Measurements from ENCODE around the gene ZDHHC18. TPM values are rescaled to one million over a fixed set of nuclear protein-coding genes. Genes with fewer than 3 reads are reported as not detected.
A peak's percentile ranks its signal among the peaks of the same experiment; 100 is the strongest.

ZDHHC18 gene
- total RNA-seq, 1 donor from 2014 or later = 22.3 TPM

DNA sequence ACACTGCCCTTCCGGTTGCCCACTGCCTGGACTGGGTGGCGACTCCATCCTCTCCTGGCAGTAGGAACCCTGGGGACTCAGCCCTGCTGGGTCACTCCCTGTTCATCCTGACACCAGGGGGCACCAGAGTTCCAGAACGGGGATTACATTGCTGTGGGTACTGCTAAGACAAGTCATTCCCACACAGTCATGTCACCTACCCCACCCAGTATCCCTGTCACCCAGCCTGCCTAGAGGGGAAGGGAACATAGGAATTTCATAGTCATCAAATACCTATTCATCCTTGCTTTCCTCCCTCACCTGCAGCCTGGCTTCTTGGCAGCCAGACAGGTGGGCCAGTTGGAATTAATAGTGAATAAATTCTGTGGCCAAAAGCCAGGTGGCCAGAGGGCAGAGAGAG is 26.7 kb downstream of the ZDHHC18 start:
- Histone ChIP-seq H3K36me3 (ENCODE audit: insufficient read depth, low read length) (peaks cover 24% of the 10 kb centered on the region), H3K4me2 (ENCODE audit: low read length) (no peak overlapping the region), H3K27me3 (ENCODE audit: insufficient read depth, low read length) (no peaks in the 10 kb centered on the region), H3K9ac (ENCODE audit: low read length) (no peak overlapping the region), H3K4me1 (ENCODE audit: insufficient read depth, low read length) (peaks cover 15% of the 10 kb centered on the region), H3K4me3 (ENCODE audit: insufficient read depth, low read depth, low read length) (no peak overlapping the region), H3K27ac (ENCODE audit: low read depth, low read length) (no peak overlapping the region), H3K79me2 (ENCODE audit: insufficient read depth, low read length) (no peaks in the 10 kb centered on the region), H3K9me3 (ENCODE audit: insufficient read depth, low read depth, low read length) (no peaks in the 10 kb centered on the region), H4K20me1 (ENCODE audit: insufficient read depth, low read length) (peaks cover 4% of the 10 kb centered on the region), H2AFZ (ENCODE audit: low read depth, low read length) (no peak overlapping the region)
- Mint-ChIP-seq H3K27ac (ENCODE audit: unreplicated experiment) (no peak overlapping the region), H3K9me3 (ENCODE audit: unreplicated experiment) (no peaks in the 10 kb centered on the region), H3K36me3 (ENCODE audit: low read depth, unreplicated experiment) (peaks cover 33% of the 10 kb centered on the region), H3K27me3 (ENCODE audit: low read depth, unreplicated experiment) (no peaks in the 10 kb centered on the region), H3K4me1 (ENCODE audit: low read depth, unreplicated experiment) (peaks cover 7% of the 10 kb centered on the region), H3K4me3 (ENCODE audit: unreplicated experiment) (no peak overlapping the region)
- DNase-seq (ENCODE audit: low read depth) (peak; percentile 60), FAIRE-seq (peak; percentile 66)
- TF ChIP-seq CTCF (IDR thresholded peaks at IDR 0.05; ENCODE audit: insufficient read depth, low read depth, low read length) (peak; percentile 85), EZH2 (IDR thresholded peaks at IDR 0.05; ENCODE audit: insufficient read depth, low read length) (no peak)

DNA sequence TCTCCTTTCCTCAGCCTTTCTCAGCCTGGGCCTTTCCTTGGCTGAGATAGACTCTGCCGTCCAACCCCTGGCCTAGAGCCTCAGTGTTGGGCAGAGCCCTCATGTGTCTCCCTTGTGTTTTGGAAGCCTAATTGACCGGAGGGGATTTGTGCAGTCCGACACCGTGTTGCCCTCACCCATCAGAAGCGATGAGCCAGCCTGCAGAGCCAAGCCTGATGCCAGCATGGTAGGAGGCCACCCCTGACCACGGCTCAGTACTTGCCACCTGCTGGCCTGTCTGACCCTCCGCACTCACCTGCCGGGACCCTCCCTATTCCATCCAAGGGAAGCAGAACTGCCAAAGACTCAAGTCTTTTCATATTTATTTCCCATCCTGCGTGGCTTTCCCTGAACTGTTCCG is 27.1 kb downstream of the ZDHHC18 start:
- no peak overlapping the region for H3K4me3 ChIP-seq (ENCODE audit: insufficient read depth, low read depth, low read length)
- no peak overlapping the region for H3K27ac ChIP-seq (ENCODE audit: low read depth, low read length)
- no peak for TF ChIP-seq EZH2 (IDR thresholded peaks at IDR 0.05; ENCODE audit: insufficient read depth, low read length)
- no peak for TF ChIP-seq CTCF (IDR thresholded peaks at IDR 0.05; ENCODE audit: insufficient read depth, low read depth, low read length)
- Mint-ChIP-seq H3K4me3 (ENCODE audit: unreplicated experiment) (no peak overlapping the region), H3K27ac (ENCODE audit: unreplicated experiment) (no peak overlapping the region), H3K9me3 (ENCODE audit: unreplicated experiment) (no peaks in the 10 kb centered on the region), H3K4me1 (ENCODE audit: low read depth, unreplicated experiment) (peaks cover 4% of the 10 kb centered on the region), H3K36me3 (ENCODE audit: low read depth, unreplicated experiment) (peaks cover 33% of the 10 kb centered on the region), H3K27me3 (ENCODE audit: low read depth, unreplicated experiment) (no peaks in the 10 kb centered on the region)
- no peaks in the 10 kb centered on the region for H3K27me3 ChIP-seq (ENCODE audit: insufficient read depth, low read length)
- no peak for DNase-seq (ENCODE audit: low read depth)
- H2AFZ ChIP-seq (ENCODE audit: low read depth, low read length) = no peak overlapping the region
- FAIRE-seq = no peak
- peaks cover 11% of the 10 kb centered on the region for H3K4me1 ChIP-seq (ENCODE audit: insufficient read depth, low read length)
- H4K20me1 ChIP-seq (ENCODE audit: insufficient read depth, low read length) = peaks cover 4% of the 10 kb centered on the region
- H3K79me2 ChIP-seq (ENCODE audit: insufficient read depth, low read length) = no peaks in the 10 kb centered on the region
- peaks cover 24% of the 10 kb centered on the region for H3K36me3 ChIP-seq (ENCODE audit: insufficient read depth, low read length)
- H3K4me2 ChIP-seq (ENCODE audit: low read length) = no peak overlapping the region
- H3K9me3 ChIP-seq (ENCODE audit: insufficient read depth, low read depth, low read length) = no peaks in the 10 kb centered on the region
- no peak overlapping the region for H3K9ac ChIP-seq (ENCODE audit: low read length)

DNA sequence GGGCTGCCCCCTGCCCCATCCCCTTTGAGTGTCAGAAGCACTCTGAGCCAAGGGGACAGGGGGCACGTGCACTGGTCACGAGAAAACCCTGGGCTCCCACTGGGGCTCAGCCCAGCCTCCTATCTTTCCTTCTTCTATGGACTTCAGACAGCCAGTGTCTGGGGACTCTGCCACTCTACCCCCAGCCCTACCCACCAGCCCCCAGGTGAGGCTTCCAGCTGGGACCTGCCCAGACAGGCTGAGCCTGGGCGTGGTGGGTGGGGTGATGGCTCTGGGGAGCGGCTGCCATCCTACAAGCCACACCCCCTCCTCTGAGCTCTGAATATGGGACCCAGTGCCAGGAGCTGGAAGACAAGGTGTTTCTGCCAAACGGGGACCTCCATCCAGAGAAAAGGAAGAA is 28.4 kb downstream of the ZDHHC18 start:
- H3K27ac ChIP-seq (ENCODE audit: low read depth, low read length) = no peak overlapping the region

More for the DNA sequence above, 28.4 kb downstream of the ZDHHC18 start:
- Histone ChIP-seq H3K9me3 (ENCODE audit: insufficient read depth, low read depth, low read length) (no peaks in the 10 kb centered on the region), H3K4me1 (ENCODE audit: insufficient read depth, low read length) (no peaks in the 10 kb centered on the region), H4K20me1 (ENCODE audit: insufficient read depth, low read length) (no peaks in the 10 kb centered on the region), H3K36me3 (ENCODE audit: insufficient read depth, low read length) (peaks cover 24% of the 10 kb centered on the region), H3K9ac (ENCODE audit: low read length) (no peak overlapping the region), H2AFZ (ENCODE audit: low read depth, low read length) (no peak overlapping the region), H3K79me2 (ENCODE audit: insufficient read depth, low read length) (no peaks in the 10 kb centered on the region), H3K4me3 (ENCODE audit: insufficient read depth, low read depth, low read length) (no peak overlapping the region), H3K27me3 (ENCODE audit: insufficient read depth, low read length) (no peaks in the 10 kb centered on the region), H3K4me2 (ENCODE audit: low read length) (no peak overlapping the region)
- no peak for TF ChIP-seq EZH2 (IDR thresholded peaks at IDR 0.05; ENCODE audit: insufficient read depth, low read length)
- no peak for TF ChIP-seq CTCF (IDR thresholded peaks at IDR 0.05; ENCODE audit: insufficient read depth, low read depth, low read length)
- Mint-ChIP-seq H3K4me3 (ENCODE audit: unreplicated experiment) (no peak overlapping the region), H3K27ac (ENCODE audit: unreplicated experiment) (no peak overlapping the region), H3K36me3 (ENCODE audit: low read depth, unreplicated experiment) (peaks cover 27% of the 10 kb centered on the region), H3K9me3 (ENCODE audit: unreplicated experiment) (peaks cover 3% of the 10 kb centered on the region), H3K27me3 (ENCODE audit: low read depth, unreplicated experiment) (no peaks in the 10 kb centered on the region), H3K4me1 (ENCODE audit: low read depth, unreplicated experiment) (no peaks in the 10 kb centered on the region)
- FAIRE-seq (no peak), DNase-seq (ENCODE audit: low read depth) (no peak)
